K562 (cell line): Measurements from ENCODE around the gene IRF2BP1. TPM values are rescaled to one million over a fixed set of nuclear protein-coding genes. Genes with fewer than 3 reads are reported as not detected.

Experiments used
- ARID1B ChIP-seq: fragments of 450-650 bp; IDR thresholded peaks from 2 replicates; pipeline ENCODE4 v1.6.1; 2016; ENCODE audit warnings: antibody characterized with exemption, mild to moderate bottlenecking, inconsistent platforms
- EGR1 ChIP-seq: fragments of 450-650 bp; conservative IDR thresholded peaks from 2 replicates; pipeline ENCODE4 v1.6.1; 2017; ENCODE audit warnings: mild to moderate bottlenecking
- HDAC1 ChIP-seq, 2 experiments: fragments of 450-650 bp; IDR thresholded peaks; 2 replicates each; pipeline ENCODE4 v1.6.1; 2016 to 2017; ENCODE audit warnings: inconsistent platforms in 1 of 2, mild to moderate bottlenecking in 1 of 2, moderate library complexity in 1 of 2
- MGA ChIP-seq: fragments of 450-650 bp; IDR thresholded peaks from 2 replicates; pipeline ENCODE4 v1.6.1; 2016; ENCODE audit warnings: mild to moderate bottlenecking, moderate library complexity
- NBN ChIP-seq: fragments of 450-650 bp; IDR thresholded peaks from 2 replicates; pipeline ENCODE4 v1.6.1; 2016; ENCODE audit warnings: low read depth, mild to moderate bottlenecking
- NFIC ChIP-seq: fragments of 450-650 bp; IDR thresholded peaks from 2 replicates; pipeline ENCODE4 v1.6.1; 2017; ENCODE audit warnings: mild to moderate bottlenecking, inconsistent platforms
- TBL1XR1 ChIP-seq, 2 experiments: IDR thresholded peaks; 2 replicates each; pipeline ENCODE4 v1.6.1; 2012; ENCODE audit warnings: improper control_type of control experiment in 2 of 2, low read length in 2 of 2, mild to moderate bottlenecking in 1 of 2
- ZNF217 ChIP-seq: sonication (generic); formaldehyde crosslinking; IDR thresholded peaks from 2 replicates; pipeline ENCODE4 v1.8.0; 2022; ENCODE audit warnings: mild to moderate bottlenecking, missing genetic modification reagents
- polyA plus RNA-seq, 8 experiments: library from polyadenylated mRNA; depleted of rRNA in 4 of 8; stranded (reverse) in 5 of 8; unstranded in 3 of 8; fragments of >200 nt; fragmentation: Nextera tagmentation in 2 of 8; fragmentation: Illumina TruSeq in 1 of 8; extraction: Ambion mirVana in 2 of 8; extraction: Trizol in 1 of 8; gene quantifications; 2 replicates each; pipeline versions ENCODE4 v1.2.1 to v1.2.3, GENCODE V29; 2011 to 2014; ENCODE audit warnings: inconsistent platforms in 1 of 8, missing spikeins in 1 of 8
- total RNA-seq, 7 experiments: library from RNA; depleted of rRNA in 6 of 7; stranded (reverse); fragments of >200 nt in 6 of 7; fragmentation: Illumina TruSeq in 2 of 7; extraction: Trizol in 2 of 7; gene quantifications; 2 replicates each; pipeline versions ENCODE4 v1.2.1 to v1.2.3, GENCODE V29; 2011 to 2021; ENCODE audit warnings: low replicate concordance in 1 of 7
- TF ChIP-seq, protein P1 (sequence below): fragments of 450-650 bp; IDR thresholded peaks from 2 replicates; pipeline ENCODE4 v1.7.1; 2018; ENCODE audit warnings: mild to moderate bottlenecking, low read depth; ENCODE audit not compliant: partially characterized antibody

The IRF2BP1 gene
- total and polyA plus RNA-seq, 9 of the 15 experiments (the other 6 are each of a cell fraction or from before 2014, with no cell fraction given), result 0.61 to 35.9 (median 3.5) TPM

GRCh38 chr19:45876411-45877197 lies 9.3 kb downstream of the IRF2BP1 start (continued):
- TF ChIP-seq MGA (peak; percentile 62), NFIC (0 out of 2 replicates have a peak, but pooled peaks have one; percentile 16), HDAC1 (IDR thresholded peaks at IDR 0.05) (peak in 1 of 2 experiments; percentile 88; a peak in 2 of 4 replicates), ZNF217 (CRISPR knock-in tag) (no peak), ARID1B (peak; percentile 70; the same call in 1 of the 2 replicates), NBN (peak; percentile 66; the same call in 1 of the 2 replicates), TBL1XR1 (IDR thresholded peaks at IDR 0.05; ENCODE audit: low read length in 2 of 2) (0 out of 4 replicates have a peak, but pooled peaks of 1 of the 2 experiments have one; percentile 6), EGR1 (peak; percentile 81)
- TF ChIP-seq, protein P1, sequence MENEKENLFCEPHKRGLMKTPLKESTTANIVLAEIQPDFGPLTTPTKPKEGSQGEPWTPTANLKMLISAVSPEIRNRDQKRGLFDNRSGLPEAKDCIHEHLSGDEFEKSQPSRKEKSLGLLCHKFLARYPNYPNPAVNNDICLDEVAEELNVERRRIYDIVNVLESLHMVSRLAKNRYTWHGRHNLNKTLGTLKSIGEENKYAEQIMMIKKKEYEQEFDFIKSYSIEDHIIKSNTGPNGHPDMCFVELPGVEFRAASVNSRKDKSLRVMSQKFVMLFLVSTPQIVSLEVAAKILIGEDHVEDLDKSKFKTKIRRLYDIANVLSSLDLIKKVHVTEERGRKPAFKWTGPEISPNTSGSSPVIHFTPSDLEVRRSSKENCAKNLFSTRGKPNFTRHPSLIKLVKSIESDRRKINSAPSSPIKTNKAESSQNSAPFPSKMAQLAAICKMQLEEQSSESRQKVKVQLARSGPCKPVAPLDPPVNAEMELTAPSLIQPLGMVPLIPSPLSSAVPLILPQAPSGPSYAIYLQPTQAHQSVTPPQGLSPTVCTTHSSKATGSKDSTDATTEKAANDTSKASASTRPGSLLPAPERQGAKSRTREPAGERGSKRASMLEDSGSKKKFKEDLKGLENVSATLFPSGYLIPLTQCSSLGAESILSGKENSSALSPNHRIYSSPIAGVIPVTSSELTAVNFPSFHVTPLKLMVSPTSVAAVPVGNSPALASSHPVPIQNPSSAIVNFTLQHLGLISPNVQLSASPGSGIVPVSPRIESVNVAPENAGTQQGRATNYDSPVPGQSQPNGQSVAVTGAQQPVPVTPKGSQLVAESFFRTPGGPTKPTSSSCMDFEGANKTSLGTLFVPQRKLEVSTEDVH, result peak; percentile 63
